CD4-positive, alpha-beta memory T cell (primary cell): ENCODE results near the gene EGLN2. TPM values are rescaled to one million over a fixed set of nuclear protein-coding genes. Genes with fewer than 3 reads are reported as not detected.

ENCODE experiments used
- CTCF ChIA-PET: fragments of 350-600 bp; sonication (Branson Sonifier 250); formaldehyde crosslinking; loops from one replicate; lab custom pipeline; 2021; ENCODE audit warnings: inconsistent platforms; ENCODE audit not compliant: partially characterized antibody; lab: Charles Lee
- POLR2A ChIA-PET: fragments of 350-600 bp; sonication (Branson Sonifier 250); formaldehyde crosslinking; loops from one replicate; lab custom pipeline; 2021; ENCODE audit not compliant: partially characterized antibody; lab: Charles Lee
- DNase-seq, 5 donors: peaks; one replicate each; pipeline versions ENCODE4 v3.0.0 to v3.0.0-alpha.2; 2020 to 2022; ENCODE audit warnings: mixed read lengths in 1 of 5
- H3K27ac ChIP-seq: one replicate; pipeline ENCODE4 v1.7.0; 2013; ENCODE audit warnings: low read depth, low read length
- H3K27me3 ChIP-seq: 2 replicates; pipeline ENCODE4 v1.7.0; 2013; ENCODE audit warnings: mild to moderate bottlenecking, low read length, moderate library complexity; ENCODE audit not compliant: insufficient read depth
- H3K36me3 ChIP-seq: 2 replicates; pipeline ENCODE4 v1.7.0; 2013; ENCODE audit warnings: mild to moderate bottlenecking, low read length, moderate library complexity; ENCODE audit not compliant: insufficient read depth
- H3K4me1 ChIP-seq: 2 replicates; pipeline ENCODE4 v1.7.0; 2013; ENCODE audit warnings: mild to moderate bottlenecking, low read length, moderate library complexity; ENCODE audit not compliant: insufficient read depth
- H3K4me3 ChIP-seq, 2 donors: one replicate each; pipeline ENCODE4 v1.7.0; 2013; ENCODE audit warnings: low read length in 2 of 2, mild to moderate bottlenecking in 1 of 2
- H3K9me3 ChIP-seq, 2 donors: one replicate each; pipeline ENCODE4 v1.7.0; 2013; ENCODE audit warnings: low read length in 2 of 2, control low read depth in 1 of 2; ENCODE audit not compliant: control insufficient read depth in 1 of 2
- H3K27ac Mint-ChIP-seq, 7 donors: one replicate each; pipeline ENCODE4 v1.8.0; 2020 to 2021; ENCODE audit warnings: mixed read lengths in 7 of 7, mild to moderate bottlenecking in 6 of 7, inconsistent platforms in 3 of 7, moderate library complexity in 3 of 7
- H3K27me3 Mint-ChIP-seq, 2 donors: one replicate each; pipeline ENCODE4 v1.8.0; 2020 to 2021; ENCODE audit warnings: mixed read lengths in 2 of 2
- H3K36me3 Mint-ChIP-seq, 2 donors: one replicate each; pipeline ENCODE4 v1.8.0; 2020 to 2021; ENCODE audit warnings: mixed read lengths in 2 of 2, inconsistent platforms in 1 of 2, mild to moderate bottlenecking in 1 of 2
- H3K4me1 Mint-ChIP-seq, 4 donors: one replicate each; pipeline ENCODE4 v1.8.0; 2020 to 2021; ENCODE audit warnings: mixed read lengths in 4 of 4, mild to moderate bottlenecking in 1 of 4
- H3K4me3 Mint-ChIP-seq, 8 donors: one replicate each; pipeline ENCODE4 v1.8.0; 2020 to 2021; ENCODE audit warnings: mixed read lengths in 8 of 8, mild to moderate bottlenecking in 7 of 8, moderate library complexity in 6 of 8, inconsistent platforms in 3 of 8
- H3K9me3 Mint-ChIP-seq, 8 donors: one replicate each; pipeline ENCODE4 v1.8.0; 2020 to 2021; ENCODE audit warnings: mixed read lengths in 8 of 8, mild to moderate bottlenecking in 5 of 8, inconsistent platforms in 3 of 8, moderate library complexity in 1 of 8
- intact Hi-C: fragments of 100-400 bp; cut with micrococcal nuclease; formaldehyde crosslinking; loops from one replicate; pipeline ENCODE4 v1.15.1; 2023
- polyA plus RNA-seq, 2 donors: library from polyadenylated mRNA; unstranded; fragments of 300-500 nt; fragmentation: Illumina TruSeq; gene quantifications; one replicate each; pipeline ENCODE4 v1.2.3, GENCODE V29; 2021
- total RNA-seq, 2 experiments: library from RNA; stranded (reverse); gene quantifications; one replicate each; pipeline ENCODE4 v1.2.3, GENCODE V29; 2021

The EGLN2 gene
- total RNA-seq, result 100 to 1,000 TPM; 203 to 219 TPM
- 100 to 1,000 TPM; 141 to 207 TPM for polyA plus RNA-seq

GRCh38 chr19:40798683-40799557, at the start of gene EGLN2:
Gene EGLN2, plus strand, starts transcription at chr19:40799191. Its CDS starts 1,382 bp downstream, at chr19:40800573.
- H3K4me1 Mint-ChIP-seq, result peaks cover 36 to 60% (median 46%) of the 10 kb centered on the region in 4 donors

GRCh38 chr19:40750058-40750873, 48.7 kb upstream of the EGLN2 start, which contains the start of gene ACTMAP:
Gene ACTMAP, minus strand, starts transcription at chr19:40750477. Its CDS starts 674 bp downstream, at chr19:40749803.
- CTCF ChIA-PET, result interaction anchor here (0.6 to 2.5 kb wide), 10 partner anchors 28 to 586 kb away, joined by 3 to 14 read pairs (median 4); partner anchors contain the start of genes EGLN2 and RAB4B
- peak within 1 kb of the TSS; percentile 95 to 100 (median 98) for H3K4me3 Mint-ChIP-seq
- H3K27ac ChIP-seq, result peak within 1 kb of the TSS; percentile 86
- peak; percentile 100 for DNase-seq
- intact Hi-C loops, result loop anchor here (1.0 to 5.0 kb wide), 5 partner anchors 28 to 308 kb away; partner anchors contain the start of genes NUMBL, RAB4B and SERTAD3
- H3K27me3 Mint-ChIP-seq, result no peaks in the 10 kb centered on the region
- H3K4me1 Mint-ChIP-seq, result peaks cover 22 to 50% (median 31%) of the 10 kb centered on the region in 4 donors
- H3K36me3 Mint-ChIP-seq, result peaks cover 8 to 29% of the 10 kb centered on the region in 2 donors
- H3K4me1 ChIP-seq, result peaks cover 42% of the 10 kb centered on the region
- H3K27me3 ChIP-seq, result no peaks in the 10 kb centered on the region
- H3K4me3 ChIP-seq, result peak within 1 kb of the TSS; percentile 81 to 98
- no peaks in the 10 kb centered on the region for H3K36me3 ChIP-seq
- H3K27ac Mint-ChIP-seq, result peak within 1 kb of the TSS; percentile 89 to 99 (median 99)
- H3K9me3 Mint-ChIP-seq, result peaks cover 0 to 2% (median 0%) of the 10 kb centered on the region in 8 donors
- no peaks in the 10 kb centered on the region for H3K9me3 ChIP-seq
- POLR2A ChIA-PET, result interaction anchor here (0.7 to 9.9 kb wide), 25 partner anchors 8 to 1342 kb away, joined by 3 to 142 read pairs (median 4); partner anchors contain the start of genes B9D2, COQ8B, EGLN2 and HNRNPUL1

More at GRCh38 chr19:40798683-40799557, at the start of gene EGLN2:
- H3K36me3 Mint-ChIP-seq, result peaks cover 10 to 37% of the 10 kb centered on the region in 2 donors
- H3K27me3 ChIP-seq, result no peaks in the 10 kb centered on the region
- peak; percentile 100 for DNase-seq
- POLR2A ChIA-PET, result interaction anchor here (0.6 to 15.6 kb wide), 23 partner anchors 9 to 750 kb away, joined by 3 to 369 read pairs (median 5); partner anchors contain the start of genes ACTMAP, COQ8B, HNRNPUL1 and ITPKC
- H3K27ac ChIP-seq, result peak within 1 kb of the TSS; percentile 82
- H3K4me3 Mint-ChIP-seq, result peak within 1 kb of the TSS; percentile 92 to 99 (median 97)
- CTCF ChIA-PET, result interaction anchor here (1.0 to 4.0 kb wide), 10 partner anchors 9 to 135 kb away, joined by 3 to 40 read pairs (median 8); partner anchors contain the start of genes ACTMAP, RAB4B and SNRPA
- H3K4me3 ChIP-seq, result peak within 1 kb of the TSS; percentile 69 to 86
- H3K9me3 ChIP-seq, result no peaks in the 10 kb centered on the region
- peak within 1 kb of the TSS; percentile 98 to 100 (median 99) for H3K27ac Mint-ChIP-seq
- H3K36me3 ChIP-seq, result peaks cover 10% of the 10 kb centered on the region
- intact Hi-C loops, result loop anchor here (1.0 to 2.0 kb wide), 7 partner anchors 7 to 464 kb away; partner anchors contain the start of genes ACTMAP, COQ8B and RAB4B
- H3K4me1 ChIP-seq, result peaks cover 52% of the 10 kb centered on the region
- no peaks in the 10 kb centered on the region for H3K9me3 Mint-ChIP-seq
- no peaks in the 10 kb centered on the region for H3K27me3 Mint-ChIP-seq

DNA sequence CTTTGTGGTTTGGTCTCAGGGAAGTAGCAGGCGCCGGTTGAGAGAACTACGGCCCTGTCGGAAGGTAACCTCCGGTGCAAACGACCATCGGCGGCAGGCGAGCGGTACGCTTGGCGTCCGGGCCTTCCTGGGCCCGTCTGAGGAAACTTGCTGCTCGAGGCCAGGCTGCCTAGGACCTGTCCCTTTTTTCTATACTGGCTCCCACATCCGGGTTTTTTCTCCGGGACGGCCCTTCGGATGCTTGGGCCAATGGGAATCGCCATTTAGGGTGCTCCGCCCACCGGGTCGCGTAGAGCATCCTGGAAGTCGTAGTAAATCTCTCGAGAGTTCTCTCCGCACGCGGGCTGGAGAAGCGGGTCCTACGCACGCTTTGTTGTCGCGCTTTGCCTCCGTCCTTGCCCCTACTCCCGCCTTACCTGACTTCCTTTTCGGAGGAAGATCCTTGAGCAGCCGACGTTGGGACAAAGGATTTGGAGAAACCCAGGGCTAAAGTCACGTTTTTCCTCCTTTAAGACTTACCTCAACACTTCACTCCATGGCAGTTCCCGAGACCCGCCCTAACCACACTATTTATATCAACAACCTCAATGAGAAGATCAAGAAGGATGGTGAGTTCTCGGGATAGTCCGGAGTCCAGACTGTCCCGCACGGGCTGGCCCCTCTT, 48.0 kb upstream of the EGLN2 start, which contains the start of gene SNRPA:
Gene SNRPA (plus strand): TSS at position 330 of the 664 bp plus-strand sequence. CDS start 206 bp downstream, at position 536.
- H3K4me3 ChIP-seq, result peak within 1 kb of the TSS; percentile 81 to 98
- peaks cover 6% of the 10 kb centered on the region for H3K36me3 ChIP-seq
- H3K9me3 ChIP-seq, result no peaks in the 10 kb centered on the region
- Mint-ChIP-seq H3K27ac (peak within 1 kb of the TSS; percentile 89 to 99 (median 99)), H3K27me3 (no peaks in the 10 kb centered on the region), H3K9me3 (peaks cover 0 to 2% (median 0%) of the 10 kb centered on the region in 8 donors), H3K36me3 (peaks cover 12 to 34% of the 10 kb centered on the region in 2 donors), H3K4me1 (peaks cover 28 to 57% (median 38%) of the 10 kb centered on the region in 4 donors), H3K4me3 (peak within 1 kb of the TSS; percentile 95 to 100 (median 98))
- ChIA-PET POLR2A (interaction anchor here (0.7 to 9.9 kb wide), 25 partner anchors 9 to 1343 kb away, joined by 3 to 142 read pairs (median 4); partner anchors contain the start of genes B9D2, COQ8B, EGLN2 and HNRNPUL1), CTCF (interaction anchor here (0.8 to 2.5 kb wide), 9 partner anchors 27 to 116 kb away, joined by 3 to 14 read pairs (median 6); partner anchors contain the start of genes EGLN2 and RAB4B)
- H3K27me3 ChIP-seq, result no peaks in the 10 kb centered on the region
- peak in 4 of 5 donors; percentile 98 for DNase-seq
- intact Hi-C loops, result loop anchor here (1.0 to 5.0 kb wide), 8 partner anchors 27 to 309 kb away; partner anchors contain the start of genes NUMBL, RAB4B and SERTAD3
- H3K27ac ChIP-seq, result peak within 1 kb of the TSS; percentile 86
- H3K4me1 ChIP-seq, result peaks cover 50% of the 10 kb centered on the region

DNA sequence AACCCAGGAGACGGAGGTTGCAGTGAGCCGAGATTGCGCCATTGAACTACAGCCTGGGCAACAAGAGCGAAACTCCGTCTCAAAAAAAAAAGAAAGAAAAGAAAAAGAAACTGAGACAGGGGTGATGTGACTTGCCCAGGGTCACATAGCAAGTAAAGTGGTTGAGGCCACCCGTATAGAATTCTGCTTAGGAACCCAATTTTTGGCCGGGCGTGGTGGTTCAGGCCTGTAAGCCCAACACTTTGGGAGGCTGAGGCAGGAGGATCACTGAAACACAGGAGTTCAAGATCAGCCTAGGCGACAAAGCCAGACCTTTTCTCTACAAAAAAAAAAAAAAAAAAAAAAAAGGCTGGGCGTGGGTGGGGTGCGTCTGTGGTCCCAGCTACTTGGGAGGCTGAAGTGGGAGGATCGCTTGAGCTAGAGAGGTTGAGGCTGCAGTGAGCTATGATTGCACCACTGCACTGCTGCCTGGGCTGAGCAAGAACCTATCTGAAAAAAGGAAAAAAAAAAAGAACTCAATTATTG, 46.7 kb upstream of the EGLN2 start:
- peak overlapping the region; percentile 81 to 98 for H3K4me3 ChIP-seq
- H3K4me3 Mint-ChIP-seq, result peak overlapping the region; percentile 95 to 100 (median 98)
- ChIA-PET POLR2A (interaction anchor here (0.6 to 9.9 kb wide), 15 partner anchors 8 to 981 kb away, joined by 3 to 142 read pairs (median 3); partner anchors contain the start of genes COQ8B, EGLN2, ITPKC and MIA), CTCF (interaction anchor here (0.7 to 2.4 kb wide), 11 partner anchors 14 to 510 kb away, joined by 3 to 14 read pairs (median 3); partner anchors contain the start of genes NUMBL and RAB4B)
- H3K27me3 Mint-ChIP-seq, result no peaks in the 10 kb centered on the region
- peak overlapping the region; percentile 86 for H3K27ac ChIP-seq
- H3K36me3 Mint-ChIP-seq, result peaks cover 18 to 45% of the 10 kb centered on the region in 2 donors
- intact Hi-C loops, result loop anchor here (5.0 kb wide), 1 partner anchor 310 kb away; the partner anchor contains the start of gene SERTAD3
- H3K9me3 Mint-ChIP-seq, result peaks cover 0 to 2% (median 0%) of the 10 kb centered on the region in 8 donors
- H3K27me3 ChIP-seq, result no peaks in the 10 kb centered on the region
- H3K27ac Mint-ChIP-seq, result peak overlapping the region; percentile 89 to 99 (median 99)
- peak in 1 of 5 donors; percentile 22 for DNase-seq
- peaks cover 13% of the 10 kb centered on the region for H3K36me3 ChIP-seq
- H3K9me3 ChIP-seq, result no peaks in the 10 kb centered on the region
- peaks cover 35 to 70% (median 48%) of the 10 kb centered on the region in 4 donors for H3K4me1 Mint-ChIP-seq
- peaks cover 63% of the 10 kb centered on the region for H3K4me1 ChIP-seq

DNA sequence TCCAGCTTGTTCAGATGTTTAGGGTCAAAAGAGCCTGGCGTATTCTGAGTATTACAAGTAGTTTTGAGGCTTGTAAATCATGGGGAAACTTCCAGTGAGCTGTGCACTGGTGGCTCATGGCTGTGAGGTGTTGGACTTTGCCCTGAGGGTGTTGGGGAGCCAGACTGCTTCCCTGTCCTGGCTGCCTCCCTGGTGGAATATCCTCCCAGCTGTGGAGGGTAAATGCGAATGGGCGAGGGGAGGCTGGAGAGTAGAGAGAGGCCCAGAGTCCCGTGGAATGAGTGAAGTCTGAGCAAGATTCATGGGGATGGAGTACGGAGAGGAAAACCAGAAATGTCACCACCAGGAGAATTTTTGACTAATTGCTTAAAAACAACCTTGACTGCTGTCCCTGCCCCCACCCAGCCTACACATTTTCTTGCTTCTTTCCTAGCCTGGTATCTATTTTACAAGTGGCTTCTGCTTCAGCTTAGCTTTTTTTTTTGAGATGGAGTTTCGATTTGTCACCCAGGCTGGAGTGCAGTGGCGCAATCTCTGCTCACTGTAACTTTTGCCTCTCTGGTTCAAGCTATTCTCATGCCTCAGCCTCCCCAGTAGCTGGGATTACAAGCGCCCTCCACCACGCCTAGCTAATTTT, 44.3 kb upstream of the EGLN2 start:
- H3K27me3 Mint-ChIP-seq, result no peaks in the 10 kb centered on the region
- ChIA-PET CTCF (interaction anchor here (0.8 to 3.2 kb wide), 6 partner anchors 10 to 65 kb away, joined by 3 to 14 read pairs (median 7); partner anchors contain the start of gene RAB4B), POLR2A (interaction anchor here (1.1 to 9.9 kb wide), 7 partner anchors 12 to 92 kb away, joined by 3 to 142 read pairs (median 13); partner anchors contain the start of genes COQ8B, EGLN2 and RAB4B)
- H3K4me1 Mint-ChIP-seq, result peaks cover 37 to 77% (median 52%) of the 10 kb centered on the region in 4 donors
- Histone ChIP-seq H3K4me3 (peak overlapping the region; percentile 28 to 68), H3K4me1 (peaks cover 57% of the 10 kb centered on the region), H3K9me3 (no peaks in the 10 kb centered on the region), H3K27me3 (no peaks in the 10 kb centered on the region), H3K27ac (peak overlapping the region; percentile 54), H3K36me3 (peaks cover 32% of the 10 kb centered on the region)
- H3K9me3 Mint-ChIP-seq, result peaks cover 0 to 2% (median 0%) of the 10 kb centered on the region in 8 donors
- H3K4me3 Mint-ChIP-seq, result peak overlapping the region; percentile 68 to 94 (median 84)
- H3K27ac Mint-ChIP-seq, result peak overlapping the region; percentile 82 to 93 (median 86)
- DNase-seq, result peak in 2 of 5 donors; percentile 18 to 23
- H3K36me3 Mint-ChIP-seq, result peaks cover 27 to 58% of the 10 kb centered on the region in 2 donors
- intact Hi-C loops, result loop anchor here (5.0 kb wide), 1 partner anchor 312 kb away; the partner anchor contains the start of gene SERTAD3
